ENCODE measurements around the gene GRIK2. TPM values are rescaled to one million over a fixed set of nuclear protein-coding genes. Genes with fewer than 3 reads are reported as not detected.

The GRIK2 gene
- total and polyA plus RNA-seq, 2 of the 4 experiments (the other 2 are of a cell fraction) = 8.2 to 15.2 TPM

DNA sequence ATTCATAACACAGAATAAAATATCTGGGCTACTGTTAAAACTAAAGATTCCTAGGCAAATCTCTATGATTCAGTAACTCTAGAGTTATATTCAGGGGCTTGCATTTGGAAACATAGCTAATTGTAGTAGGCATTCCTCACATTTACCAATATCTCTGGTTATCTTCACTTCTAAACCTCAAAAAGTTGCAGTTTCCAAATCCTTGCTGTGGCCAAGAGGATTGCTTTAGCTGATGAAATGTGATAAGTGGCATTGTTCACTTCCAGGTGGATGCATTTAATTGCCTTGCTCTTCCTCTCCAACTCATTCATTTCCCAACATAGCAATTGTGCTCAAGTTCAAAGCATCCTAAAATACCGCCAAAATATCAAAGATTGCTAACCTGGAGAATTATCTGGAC is 246.6 kb downstream of the GRIK2 start:
- H3K4me3 ChIP-seq (ENCODE audit: insufficient read depth, low read depth, low read length) = no peak overlapping the region
- no peak overlapping the region for H3K4ac ChIP-seq (ENCODE audit: low read depth, low read length)
- no peak overlapping the region for H4K91ac ChIP-seq (ENCODE audit: insufficient read depth, low read depth, low read length)
- WGBS, 2 experiments (ENCODE audit: extremely low coverage in 2 of 2, insufficient read length in 1 of 2) = no CpG with 5 or more reads among the region's 1 CpG
- intact Hi-C loops (cut with micrococcal nuclease) (no loop called here), dilution Hi-C loops (cut with HindIII; ENCODE audit: low sequenced_read_pairs, unreplicated experiment) (no loop called here), in situ Hi-C loops (cut with MboI; ENCODE audit: low sequenced_read_pairs) (no loop called here)
- no peak overlapping the region for H3K14ac ChIP-seq (replicated peaks; ENCODE audit: low read depth, low read length)
- no peaks in the 10 kb centered on the region for H3K36me3 ChIP-seq (ENCODE audit: control insufficient read depth, insufficient read depth, low read length)
- ChIA-PET CTCF (no interaction called here), POLR2A (ENCODE audit: unreplicated experiment) (no interaction called here)
- H3K23ac ChIP-seq (ENCODE audit: low read depth, low read length) = no peak overlapping the region
- DNase-seq (no peak), ATAC-seq (ENCODE audit: low read depth) (no peak)
- no peak overlapping the region for H3K27ac ChIP-seq (ENCODE audit: insufficient read depth, low read length)
- TF ChIP-seq SMC3 (IDR thresholded peaks at IDR 0.05; ENCODE audit: low read depth, low read length) (no peak), FOS (IDR thresholded peaks at IDR 0.05; ENCODE audit: low read depth, low read length) (no peak), MXI1 (IDR thresholded peaks at IDR 0.05; ENCODE audit: borderline replicate concordance, low read depth, low read length) (no peak), RFX5 (IDR thresholded peaks at IDR 0.05; ENCODE audit: low read depth, low read length) (no peak), RCOR1 (IDR thresholded peaks at IDR 0.05; ENCODE audit: insufficient replicate concordance, low read length) (no peak), MAZ (IDR thresholded peaks at IDR 0.05; ENCODE audit: borderline replicate concordance, low read depth, low read length) (no peak), BHLHE40 (IDR thresholded peaks at IDR 0.05; ENCODE audit: low read depth, low read length) (no peak), RAD21 (IDR thresholded peaks at IDR 0.05; ENCODE audit: low read length) (no peak), NFE2L2 (IDR thresholded peaks at IDR 0.05; ENCODE audit: low read depth, low read length) (no peak), CHD1 (IDR thresholded peaks at IDR 0.05; ENCODE audit: low read depth, low read length) (no peak), POLR2A (IDR thresholded peaks at IDR 0.05; ENCODE audit: low read depth, low read length) (no peak), MAFK (IDR thresholded peaks at IDR 0.05; ENCODE audit: low read depth, low read length) (no peak), CEBPB (IDR thresholded peaks at IDR 0.05; ENCODE audit: low read depth, low read length) (no peak)
- TF ChIP-seq, protein P1, sequence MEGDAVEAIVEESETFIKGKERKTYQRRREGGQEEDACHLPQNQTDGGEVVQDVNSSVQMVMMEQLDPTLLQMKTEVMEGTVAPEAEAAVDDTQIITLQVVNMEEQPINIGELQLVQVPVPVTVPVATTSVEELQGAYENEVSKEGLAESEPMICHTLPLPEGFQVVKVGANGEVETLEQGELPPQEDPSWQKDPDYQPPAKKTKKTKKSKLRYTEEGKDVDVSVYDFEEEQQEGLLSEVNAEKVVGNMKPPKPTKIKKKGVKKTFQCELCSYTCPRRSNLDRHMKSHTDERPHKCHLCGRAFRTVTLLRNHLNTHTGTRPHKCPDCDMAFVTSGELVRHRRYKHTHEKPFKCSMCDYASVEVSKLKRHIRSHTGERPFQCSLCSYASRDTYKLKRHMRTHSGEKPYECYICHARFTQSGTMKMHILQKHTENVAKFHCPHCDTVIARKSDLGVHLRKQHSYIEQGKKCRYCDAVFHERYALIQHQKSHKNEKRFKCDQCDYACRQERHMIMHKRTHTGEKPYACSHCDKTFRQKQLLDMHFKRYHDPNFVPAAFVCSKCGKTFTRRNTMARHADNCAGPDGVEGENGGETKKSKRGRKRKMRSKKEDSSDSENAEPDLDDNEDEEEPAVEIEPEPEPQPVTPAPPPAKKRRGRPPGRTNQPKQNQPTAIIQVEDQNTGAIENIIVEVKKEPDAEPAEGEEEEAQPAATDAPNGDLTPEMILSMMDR (conservative IDR thresholded peaks at IDR 0.05; ENCODE audit: low read depth, low read length) = no peak
- TF ChIP-seq, protein P2, sequence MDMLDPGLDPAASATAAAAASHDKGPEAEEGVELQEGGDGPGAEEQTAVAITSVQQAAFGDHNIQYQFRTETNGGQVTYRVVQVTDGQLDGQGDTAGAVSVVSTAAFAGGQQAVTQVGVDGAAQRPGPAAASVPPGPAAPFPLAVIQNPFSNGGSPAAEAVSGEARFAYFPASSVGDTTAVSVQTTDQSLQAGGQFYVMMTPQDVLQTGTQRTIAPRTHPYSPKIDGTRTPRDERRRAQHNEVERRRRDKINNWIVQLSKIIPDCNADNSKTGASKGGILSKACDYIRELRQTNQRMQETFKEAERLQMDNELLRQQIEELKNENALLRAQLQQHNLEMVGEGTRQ (IDR thresholded peaks at IDR 0.05; ENCODE audit: low read depth, low read length) = no peak
- TF ChIP-seq, protein P3, sequence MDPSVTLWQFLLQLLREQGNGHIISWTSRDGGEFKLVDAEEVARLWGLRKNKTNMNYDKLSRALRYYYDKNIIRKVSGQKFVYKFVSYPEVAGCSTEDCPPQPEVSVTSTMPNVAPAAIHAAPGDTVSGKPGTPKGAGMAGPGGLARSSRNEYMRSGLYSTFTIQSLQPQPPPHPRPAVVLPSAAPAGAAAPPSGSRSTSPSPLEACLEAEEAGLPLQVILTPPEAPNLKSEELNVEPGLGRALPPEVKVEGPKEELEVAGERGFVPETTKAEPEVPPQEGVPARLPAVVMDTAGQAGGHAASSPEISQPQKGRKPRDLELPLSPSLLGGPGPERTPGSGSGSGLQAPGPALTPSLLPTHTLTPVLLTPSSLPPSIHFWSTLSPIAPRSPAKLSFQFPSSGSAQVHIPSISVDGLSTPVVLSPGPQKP (IDR thresholded peaks at IDR 0.05; ENCODE audit: borderline replicate concordance, low read depth, low read length) = no peak
- no peak overlapping the region for H2BK120ac ChIP-seq (ENCODE audit: low read depth, low read length)
- no peak overlapping the region for H4K8ac ChIP-seq (ENCODE audit: low read depth in 2 of 2, low read length in 2 of 2)
- no peak overlapping the region for H2BK5ac ChIP-seq (ENCODE audit: low read depth, low read length, poor library complexity, severe bottlenecking)
- H3K4me1 ChIP-seq (ENCODE audit: control insufficient read depth, insufficient read depth, low read length) = peaks cover 2% of the 10 kb centered on the region; the same call in 1 of the 2 replicates
- H3K27me3 ChIP-seq (ENCODE audit: control insufficient read depth, insufficient read depth, low read length) = no peaks in the 10 kb centered on the region
- BruUV-seq (replicated peaks) = no TSS peak
- no peaks in the 10 kb centered on the region for H4K20me1 ChIP-seq (ENCODE audit: insufficient read depth, low read length)
- no peak overlapping the region for H4K5ac ChIP-seq (ENCODE audit: low read depth, low read length)
- no peaks in the 10 kb centered on the region for H3K79me1 ChIP-seq (ENCODE audit: low read depth in 1 of 2, low read length in 2 of 2)
- no peaks in the 10 kb centered on the region for H3K9me1 ChIP-seq (ENCODE audit: insufficient read depth, low read length)
- H3K4me2 ChIP-seq (ENCODE audit: low read depth, low read length) = no peak overlapping the region
- H2BK15ac ChIP-seq (ENCODE audit: low read depth, low read length) = no peak overlapping the region
- H3K56ac ChIP-seq (ENCODE audit: extremely low read depth, insufficient read depth, low read length) = no peak overlapping the region
- no peak overlapping the region for H2AFZ ChIP-seq (replicated peaks; ENCODE audit: low read length, poor library complexity)
- H3K9me3 ChIP-seq (ENCODE audit: control insufficient read depth, insufficient read depth, low read length) = no peaks in the 10 kb centered on the region; the same call in 1 of the 2 replicates
- no peak overlapping the region for H2AK9ac ChIP-seq (replicated peaks; ENCODE audit: low read depth, low read length, poor library complexity)
- no peak overlapping the region for H3K9ac ChIP-seq (ENCODE audit: low read depth, low read length)
- no peak overlapping the region for H2BK20ac ChIP-seq (ENCODE audit: low read depth, low read length)
- no peak overlapping the region for H3K18ac ChIP-seq (ENCODE audit: low read depth, low read length)
- no peak overlapping the region for H2AK5ac ChIP-seq (ENCODE audit: low read depth, low read length)

Data from IMR-90 (cell line).